ENCODE data around the gene RBM45. TPM values are rescaled to one million over a fixed set of nuclear protein-coding genes. Genes with fewer than 3 reads are reported as not detected.

The RBM45 gene
- total and polyA plus RNA-seq, 12 donors, result 5.2 to 27.8 (median 12.3) TPM

DNA sequence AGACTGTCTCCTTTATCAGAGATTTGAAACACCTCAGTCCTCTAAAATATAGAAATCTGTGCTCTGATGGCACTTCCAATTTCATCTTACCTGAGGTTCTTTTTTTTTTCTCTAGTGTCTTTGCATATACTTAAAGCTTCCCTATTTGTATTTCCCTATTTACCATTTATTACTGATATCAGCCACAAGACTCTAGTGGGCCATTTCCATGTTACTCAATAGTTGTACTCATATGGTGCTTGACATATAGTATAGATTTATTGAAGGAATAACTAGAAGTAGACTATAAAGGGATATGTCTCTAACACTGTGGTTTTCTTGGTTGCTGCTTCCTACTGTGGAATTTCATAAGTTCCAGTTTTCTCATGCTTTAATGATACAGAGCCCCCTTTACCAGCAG, 3.0 kb downstream of the RBM45 start:
- H3K36me3 ChIP-seq (replicated peaks in 1 of 2), result no peaks in the 10 kb centered on the region
- no peak overlapping the region for H3K27ac ChIP-seq
- no peaks in the 10 kb centered on the region for H3K27me3 ChIP-seq
- intact Hi-C loops (cut with DNase I), result no loop called here
- TF ChIP-seq POLR2A (IDR thresholded peaks at IDR 0.05), result no peak
- TF ChIP-seq, protein P1, sequence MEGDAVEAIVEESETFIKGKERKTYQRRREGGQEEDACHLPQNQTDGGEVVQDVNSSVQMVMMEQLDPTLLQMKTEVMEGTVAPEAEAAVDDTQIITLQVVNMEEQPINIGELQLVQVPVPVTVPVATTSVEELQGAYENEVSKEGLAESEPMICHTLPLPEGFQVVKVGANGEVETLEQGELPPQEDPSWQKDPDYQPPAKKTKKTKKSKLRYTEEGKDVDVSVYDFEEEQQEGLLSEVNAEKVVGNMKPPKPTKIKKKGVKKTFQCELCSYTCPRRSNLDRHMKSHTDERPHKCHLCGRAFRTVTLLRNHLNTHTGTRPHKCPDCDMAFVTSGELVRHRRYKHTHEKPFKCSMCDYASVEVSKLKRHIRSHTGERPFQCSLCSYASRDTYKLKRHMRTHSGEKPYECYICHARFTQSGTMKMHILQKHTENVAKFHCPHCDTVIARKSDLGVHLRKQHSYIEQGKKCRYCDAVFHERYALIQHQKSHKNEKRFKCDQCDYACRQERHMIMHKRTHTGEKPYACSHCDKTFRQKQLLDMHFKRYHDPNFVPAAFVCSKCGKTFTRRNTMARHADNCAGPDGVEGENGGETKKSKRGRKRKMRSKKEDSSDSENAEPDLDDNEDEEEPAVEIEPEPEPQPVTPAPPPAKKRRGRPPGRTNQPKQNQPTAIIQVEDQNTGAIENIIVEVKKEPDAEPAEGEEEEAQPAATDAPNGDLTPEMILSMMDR (IDR thresholded peaks at IDR 0.05), result no peak
- H3K4me1 ChIP-seq (replicated peaks in 1 of 2), result peaks cover 0 to 12% of the 10 kb centered on the region in 2 donors
- H3K4me3 ChIP-seq, result no peak overlapping the region
- no peaks in the 10 kb centered on the region for H3K9me3 ChIP-seq (replicated peaks in 1 of 3)
- no peak for DNase-seq

DNA sequence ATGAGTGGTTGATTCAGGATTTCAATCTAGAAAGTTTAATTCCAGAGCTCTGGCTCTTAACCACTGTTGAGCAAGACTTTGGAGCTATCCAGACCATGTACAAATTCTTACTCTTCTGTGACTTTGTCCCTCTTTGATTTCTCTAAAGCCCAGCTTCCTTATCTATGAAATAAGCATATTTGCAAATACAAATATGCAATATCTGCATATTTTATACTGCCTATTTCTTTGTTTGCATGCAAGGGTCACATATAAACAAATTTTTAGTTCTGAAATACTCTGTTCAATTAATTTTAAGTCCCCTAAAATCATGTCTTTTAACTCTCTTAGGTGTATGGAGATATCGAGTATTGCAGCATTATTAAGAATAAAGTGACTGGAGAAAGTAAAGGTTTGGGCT, 5.5 kb downstream of the RBM45 start:
- H3K27me3 ChIP-seq, result no peaks in the 10 kb centered on the region
- intact Hi-C loops (cut with DNase I), result no loop called here
- H3K4me1 ChIP-seq (replicated peaks in 1 of 2), result peaks cover 0 to 12% of the 10 kb centered on the region in 2 donors
- no peak overlapping the region for H3K4me3 ChIP-seq
- no peak for DNase-seq
- no peaks in the 10 kb centered on the region for H3K9me3 ChIP-seq (replicated peaks in 1 of 3)
- TF ChIP-seq, protein P1 (IDR thresholded peaks at IDR 0.05), result no peak
- no peak for TF ChIP-seq POLR2A (IDR thresholded peaks at IDR 0.05)
- H3K27ac ChIP-seq, result no peak overlapping the region
- WGBS, 4 donors, result 94 to 98% (median 97%) methylated on average over 1 of the region's 1 CpG
- H3K36me3 ChIP-seq (replicated peaks in 1 of 2), result peaks cover 0 to 12% of the 10 kb centered on the region in 2 donors

DNA sequence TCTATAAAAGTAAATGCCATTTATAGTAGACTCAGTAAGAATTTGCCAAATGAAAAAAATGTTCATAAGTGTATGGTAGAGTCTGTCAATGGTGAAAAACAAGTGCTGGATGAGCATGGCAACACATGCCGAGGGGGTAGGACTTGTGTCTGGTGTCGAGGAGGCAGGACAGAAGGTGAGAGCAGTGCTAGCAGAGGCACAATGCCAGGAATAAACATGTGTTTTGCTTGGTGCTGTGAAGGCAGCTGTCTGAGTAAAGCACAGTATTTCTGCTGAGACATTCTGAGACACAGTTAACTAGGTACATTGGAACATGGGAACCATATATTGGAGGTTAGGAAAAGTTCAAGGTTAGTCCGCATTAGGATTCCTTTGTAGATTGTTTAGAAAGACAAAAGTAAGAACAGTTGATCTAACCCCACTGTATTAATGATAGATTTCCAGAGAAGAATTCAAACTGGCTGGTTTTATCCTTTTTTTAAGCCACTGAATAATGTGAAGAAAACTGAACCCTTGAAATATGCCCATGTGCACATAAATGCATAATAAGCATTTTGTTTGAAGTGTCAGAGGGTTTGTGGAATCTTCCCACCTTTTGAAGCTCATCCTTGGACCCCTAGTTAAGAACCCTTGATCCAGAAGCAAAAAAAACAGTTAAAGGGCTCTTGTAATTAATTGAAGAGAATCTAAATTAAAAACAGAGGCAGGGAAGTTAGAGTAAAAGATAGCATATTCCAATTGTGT, 7.1 kb downstream of the RBM45 start:
- intact Hi-C loops (cut with DNase I), result no loop called here
- H3K27ac ChIP-seq, result no peak overlapping the region
- WGBS, 4 donors, result 86 to 92% (median 86%) methylated on average over 3 of the region's 3 CpGs

DNA sequence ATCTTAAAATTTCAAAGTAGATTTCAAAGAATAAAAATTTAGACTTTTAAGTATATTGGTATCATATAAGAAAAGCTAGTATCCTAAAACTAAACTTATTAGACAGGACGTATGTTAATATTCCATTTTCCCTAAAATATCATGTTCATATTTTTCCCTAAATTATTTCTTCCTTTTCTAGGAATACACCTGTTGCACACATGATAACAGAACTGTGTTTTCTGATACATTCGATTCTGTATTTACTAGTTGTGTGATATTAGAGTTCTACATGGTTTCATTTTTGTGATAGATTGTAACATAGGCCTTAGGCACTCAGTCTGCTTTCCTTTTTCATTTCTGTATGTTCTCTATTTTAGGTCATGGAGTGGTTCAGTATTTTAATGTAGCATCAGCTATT, 10.9 kb downstream of the RBM45 start:
- no peak for DNase-seq
- intact Hi-C loops (cut with DNase I), result loop anchor here in 1 of 2 donors (10.0 kb wide), 1 partner anchor 292 kb away; no protein-coding TSS in a partner anchor
- peaks cover 0 to 22% of the 10 kb centered on the region in 2 donors for H3K36me3 ChIP-seq (replicated peaks in 1 of 2)
- no peaks in the 10 kb centered on the region for H3K27me3 ChIP-seq
- TF ChIP-seq POLR2A (IDR thresholded peaks at IDR 0.05), result no peak
- TF ChIP-seq, protein P1 (IDR thresholded peaks at IDR 0.05), result no peak
- WGBS, 4 donors, result 87 to 92% (median 90%) methylated on average over 2 of the region's 2 CpGs
- H3K4me1 ChIP-seq (replicated peaks in 1 of 2), result no peaks in the 10 kb centered on the region
- H3K27ac ChIP-seq, result no peak overlapping the region
- no peaks in the 10 kb centered on the region for H3K9me3 ChIP-seq (replicated peaks in 1 of 3)
- H3K4me3 ChIP-seq, result no peak overlapping the region

More for the DNA sequence above, 7.1 kb downstream of the RBM45 start:
- H3K27me3 ChIP-seq, result no peaks in the 10 kb centered on the region
- H3K4me3 ChIP-seq, result no peak overlapping the region
- peaks cover 0 to 14% of the 10 kb centered on the region in 2 donors for H3K36me3 ChIP-seq (replicated peaks in 1 of 2)
- no peak for TF ChIP-seq POLR2A (IDR thresholded peaks at IDR 0.05)
- TF ChIP-seq, protein P1 (IDR thresholded peaks at IDR 0.05), result no peak
- no peaks in the 10 kb centered on the region for H3K4me1 ChIP-seq (replicated peaks in 1 of 2)
- DNase-seq, result no peak
- no peaks in the 10 kb centered on the region for H3K9me3 ChIP-seq (replicated peaks in 1 of 3)

Data from adrenal gland (tissue), 12 donors.